ENCODE data around the gene PTPRM.

DNA sequence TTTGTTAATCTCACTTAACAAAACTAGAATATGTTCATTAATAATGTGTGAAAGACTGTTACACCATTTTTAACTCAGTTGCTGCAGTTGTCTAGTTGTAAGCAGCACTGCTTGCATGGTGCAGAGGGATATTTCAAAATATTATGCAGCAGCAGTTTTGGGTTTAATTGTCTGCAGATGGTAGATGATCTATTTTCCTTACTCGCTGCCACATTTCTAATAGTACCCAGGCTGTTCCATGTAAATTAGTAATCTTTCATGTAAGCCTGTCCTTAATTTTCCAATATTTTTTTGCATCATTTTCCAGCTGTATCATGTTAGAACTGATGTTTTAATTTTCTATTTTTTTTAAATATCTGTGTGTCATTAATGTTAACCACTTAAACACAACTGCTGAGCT is 554.0 kb downstream of the PTPRM start:
- TF ChIP-seq CTCF (IDR thresholded peaks at IDR 0.05) = no peak
- TF ChIP-seq EZH2 (IDR thresholded peaks at IDR 0.05) = no peak

Data from neural progenitor cell (in vitro differentiated cells).